HCT116 (cell line): ENCODE data around the gene DRAXIN. TPM values are rescaled to one million over a fixed set of nuclear protein-coding genes. Genes with fewer than 3 reads are reported as not detected.

Experiments used
- ATAC-seq: fragments of 200-7000 bp; cut with Tn5 transposase; 2 replicates; pipeline ENCODE4 v1.9.1; 2020; ENCODE audit warnings: mild to moderate bottlenecking, moderate library complexity
- BruUV-seq: library from RNA; stranded (reverse); fragments of 400-500 nt; replicated peaks from 2 replicates; lab custom pipeline; 2021; lab: Mats Ljungman, UMichigan
- CTCF ChIA-PET: fragments of 300-600 bp; sonication (Branson Sonifier 250); formaldehyde crosslinking; loops from one replicate; lab custom pipeline; 2021; ENCODE audit warnings: antibody characterized with exemption; lab: Charles Lee
- POLR2A ChIA-PET: fragments of 300-600, 350-600 bp; sonication (Branson Sonifier 250); formaldehyde crosslinking; loops from one replicate; lab custom pipeline; 2021; ENCODE audit warnings: antibody characterized with exemption; lab: Charles Lee
- RAD21 ChIA-PET, 2 experiments: fragments of 300-600 bp; sonication (Branson Sonifier 250); formaldehyde crosslinking; loops; one replicate each; lab custom pipeline; 2023; ENCODE audit warnings: low total read pairs in 2 of 2; ENCODE audit not compliant: uncharacterized antibody in 2 of 2, unreplicated experiment in 2 of 2, low non-redundant PET in 1 of 2; lab: Charles Lee
- DNase-seq: peaks from one replicate; pipeline ENCODE4 v3.0.0-alpha.2; 2010; ENCODE audit warnings: low read depth, low spot score
- H2AFZ ChIP-seq: fragments of 200-600 bp; shearing (Covaris generic), sonication (generic); 2 replicates; pipeline ENCODE4 v1.6.1; 2017; ENCODE audit warnings: low read depth, mixed run types, mixed read lengths, antibody characterized with exemption, low read length; ENCODE audit not compliant: poor library complexity, severe bottlenecking
- H3K27ac ChIP-seq: 2 replicates; pipeline ENCODE4 v1.5.1; 2012; ENCODE audit warnings: low read depth, low read length
- H3K27me3 ChIP-seq: fragments of 200-600 bp; sonication (generic); 2 replicates; pipeline ENCODE4 v1.6.1; 2016; ENCODE audit warnings: mixed run types, low read length, mixed read lengths; ENCODE audit not compliant: insufficient read depth
- H3K36me3 ChIP-seq, 2 experiments: fragments of 200-500 bp in 1 of 2; fragments of 200-600 bp in 1 of 2; sonication (Bioruptor generic) in 1 of 2; sonication (generic) in 1 of 2; 2 replicates each; pipeline versions ENCODE4 v1.5.1 to v1.6.1; 2014 to 2016; ENCODE audit warnings: low read length in 2 of 2, inconsistent platforms in 1 of 2, mixed read lengths in 1 of 2, mixed run types in 1 of 2; ENCODE audit not compliant: insufficient read depth in 2 of 2, control insufficient read depth in 1 of 2
- H3K4me1 ChIP-seq, 2 experiments: fragments of 200-600 bp in 1 of 2; sonication (generic) in 1 of 2; 2 replicates each; pipeline versions ENCODE4 v1.5.1 to v1.6.1; 2012 to 2017; ENCODE audit warnings: low read length in 2 of 2, inconsistent platforms in 1 of 2, mild to moderate bottlenecking in 1 of 2, mixed read lengths in 1 of 2, mixed run types in 1 of 2, moderate library complexity in 1 of 2; ENCODE audit not compliant: insufficient read depth in 2 of 2, control insufficient read depth in 1 of 2
- H3K4me2 ChIP-seq: fragments of 200-600 bp; sonication (generic); 2 replicates; pipeline ENCODE4 v1.6.1; 2017; ENCODE audit warnings: mixed run types, low read length, mixed read lengths
- H3K4me3 ChIP-seq, 2 experiments: fragments of 200-600 bp in 1 of 2; sonication (generic) in 1 of 2; replicated peaks in 1 of 2; 2 replicates each; pipeline ENCODE4 v1.5.1; 2011 to 2016; ENCODE audit warnings: low read length in 2 of 2, control low read depth in 1 of 2, low read depth in 1 of 2, mild to moderate bottlenecking in 1 of 2, mixed read lengths in 1 of 2, mixed run types in 1 of 2
- H3K79me2 ChIP-seq: fragments of 200-600 bp; sonication (generic); 2 replicates; pipeline ENCODE4 v1.6.1; 2017; ENCODE audit warnings: mild to moderate bottlenecking, mixed run types, low read length, moderate library complexity, mixed read lengths; ENCODE audit not compliant: insufficient read depth
- H3K9ac ChIP-seq: fragments of 200-600 bp; sonication (generic); 2 replicates; pipeline ENCODE4 v1.6.1; 2016; ENCODE audit warnings: low read length, mixed read lengths
- H3K9me2 ChIP-seq: fragments of 200-600 bp; sonication (generic), shearing (Covaris generic); 2 replicates; pipeline ENCODE4 v1.6.1; 2017; ENCODE audit warnings: mixed run types, mild to moderate bottlenecking, moderate library complexity; ENCODE audit not compliant: insufficient read depth
- H3K9me3 ChIP-seq, 2 experiments: fragments of 200-500 bp in 1 of 2; fragments of 200-600 bp in 1 of 2; sonication (Bioruptor generic) in 1 of 2; sonication (generic) in 1 of 2; 2 replicates each; pipeline ENCODE4 v1.6.1; 2014 to 2017; ENCODE audit warnings: low read length in 2 of 2, mixed read lengths in 2 of 2, inconsistent platforms in 1 of 2, low read depth in 1 of 2, mild to moderate bottlenecking in 1 of 2, mixed run types in 1 of 2, moderate library complexity in 1 of 2; ENCODE audit not compliant: control insufficient read depth in 1 of 2, insufficient read depth in 1 of 2
- H4K20me1 ChIP-seq: fragments of 200-600 bp; sonication (generic), shearing (Covaris generic); 2 replicates; pipeline ENCODE4 v1.6.1; 2017; ENCODE audit warnings: mixed run types, mild to moderate bottlenecking, moderate library complexity; ENCODE audit not compliant: insufficient read depth
- EGR1 ChIP-seq: IDR thresholded peaks from 2 replicates; pipeline ENCODE4 v1.6.1; 2012; ENCODE audit warnings: low read depth
- ELF1 ChIP-seq: IDR thresholded peaks from 2 replicates; pipeline ENCODE4 v1.6.1; 2012; ENCODE audit warnings: low read depth, borderline replicate concordance
- EZH2phosphoT487 ChIP-seq: fragments of 200-600 bp; IDR thresholded peaks from 2 replicates; pipeline ENCODE4 v1.6.1; 2018; ENCODE audit warnings: antibody characterized with exemption, borderline replicate concordance
- JUND ChIP-seq: IDR thresholded peaks from 2 replicates; pipeline ENCODE4 v1.6.1; 2012
- RAD21 ChIP-seq: IDR thresholded peaks from 2 replicates; pipeline ENCODE4 v1.6.1; 2012; ENCODE audit warnings: low read depth, mild to moderate bottlenecking
- SIN3A ChIP-seq: IDR thresholded peaks from 2 replicates; pipeline ENCODE4 v1.6.1; 2012; ENCODE audit warnings: low read depth
- SRF ChIP-seq: IDR thresholded peaks from 2 replicates; pipeline ENCODE4 v1.6.1; 2012; ENCODE audit warnings: low read depth
- YY1 ChIP-seq: IDR thresholded peaks from 2 replicates; pipeline ENCODE4 v1.6.1; 2011; ENCODE audit warnings: low read length, low read depth, moderate library complexity, mild to moderate bottlenecking; ENCODE audit not compliant: insufficient replicate concordance; ENCODE audit errors: extremely low read depth
- ZFX ChIP-seq: fragments of 450-650 bp; IDR thresholded peaks from 2 replicates; pipeline ENCODE4 v1.6.1; 2017
- intact Hi-C: fragments of 100-400 bp; cut with micrococcal nuclease; formaldehyde crosslinking; loops from 2 replicates; pipeline ENCODE4 v1.10.0; 2022
- total RNA-seq: library from RNA; stranded (reverse); gene quantifications from one replicate; pipeline ENCODE4 v1.2.1, GENCODE V29; 2021; ENCODE audit not compliant: unreplicated experiment
- TF ChIP-seq, protein P1 (sequence below): IDR thresholded peaks from 2 replicates; pipeline ENCODE4 v1.6.1; 2012
- TF ChIP-seq, protein P2 (sequence below): IDR thresholded peaks from 2 replicates; pipeline ENCODE4 v1.6.1; 2011; ENCODE audit warnings: mild to moderate bottlenecking, low read length, moderate library complexity; ENCODE audit not compliant: insufficient replicate concordance; ENCODE audit errors: extremely low read depth

DRAXIN gene
- total RNA-seq, 1 experiment from 2014 or later, result 0.47 TPM

DNA sequence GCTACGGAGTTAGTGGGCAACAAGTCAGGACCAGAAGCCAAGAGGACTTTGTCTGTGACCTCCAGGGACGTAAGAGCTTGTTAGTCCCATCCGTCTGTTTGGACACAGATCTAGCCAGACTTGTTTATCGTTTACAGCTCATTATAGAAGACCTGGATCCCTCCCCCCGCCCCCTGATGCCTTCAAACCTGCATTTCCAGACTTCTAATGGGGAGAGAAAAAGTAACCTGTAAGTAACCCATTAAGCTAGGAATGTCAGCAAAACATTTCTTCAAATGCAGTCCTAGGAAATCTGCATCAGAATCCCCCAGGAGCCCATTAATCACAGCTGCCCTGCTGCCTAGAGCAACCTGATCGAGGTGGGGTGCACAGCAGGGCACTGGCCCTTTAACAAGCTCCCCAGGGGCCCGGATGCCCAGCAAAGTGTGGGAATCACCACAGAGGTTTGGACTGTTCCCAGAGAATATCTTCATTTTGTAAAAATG lies 9.2 kb upstream of the DRAXIN start:
- Histone ChIP-seq H3K27me3 (no peaks in the 10 kb centered on the region), H3K9ac (no peak overlapping the region), H3K4me3 (no peak overlapping the region; a peak in 1 of 4 replicates), H3K4me1 (peaks cover 15 to 24% of the 10 kb centered on the region in 2 experiments; a peak in 3 of 4 replicates), H3K9me3 (no peaks in the 10 kb centered on the region), H3K79me2 (peaks cover 11% of the 10 kb centered on the region; the same call in 1 of the 2 replicates), H3K4me2 (peak overlapping the region; percentile 98; the same call in 1 of the 2 replicates), H4K20me1 (no peaks in the 10 kb centered on the region), H3K27ac (no peak overlapping the region), H3K36me3 (0 out of 4 replicates have a peak, but pooled peaks cover 0 to 3% of the 10 kb centered on the region in 2 experiments), H3K9me2 (no peaks in the 10 kb centered on the region), H2AFZ (no peak overlapping the region)
- intact Hi-C loops, result no loop called here
- ChIA-PET POLR2A (interaction anchor here (1.1 to 2.0 kb wide), 2 partner anchors 9 to 10 kb away, joined by 3 to 14 read pairs; partner anchors contain the start of gene DRAXIN), RAD21 (no interaction called here), CTCF (interaction anchor here (1.0 to 2.1 kb wide), 4 partner anchors 8 to 37 kb away, joined by 3 to 9 read pairs (median 4); partner anchors contain the start of gene FBXO6)
- TF ChIP-seq EZH2phosphoT487 (no peak), YY1 (no peak), ELF1 (no peak), SIN3A (no peak), EGR1 (no peak), SRF (no peak), JUND (no peak), RAD21 (no peak), ZFX (no peak)
- TF ChIP-seq, protein P1, sequence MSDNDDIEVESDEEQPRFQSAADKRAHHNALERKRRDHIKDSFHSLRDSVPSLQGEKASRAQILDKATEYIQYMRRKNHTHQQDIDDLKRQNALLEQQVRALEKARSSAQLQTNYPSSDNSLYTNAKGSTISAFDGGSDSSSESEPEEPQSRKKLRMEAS, result no peak
- TF ChIP-seq, protein P2, sequence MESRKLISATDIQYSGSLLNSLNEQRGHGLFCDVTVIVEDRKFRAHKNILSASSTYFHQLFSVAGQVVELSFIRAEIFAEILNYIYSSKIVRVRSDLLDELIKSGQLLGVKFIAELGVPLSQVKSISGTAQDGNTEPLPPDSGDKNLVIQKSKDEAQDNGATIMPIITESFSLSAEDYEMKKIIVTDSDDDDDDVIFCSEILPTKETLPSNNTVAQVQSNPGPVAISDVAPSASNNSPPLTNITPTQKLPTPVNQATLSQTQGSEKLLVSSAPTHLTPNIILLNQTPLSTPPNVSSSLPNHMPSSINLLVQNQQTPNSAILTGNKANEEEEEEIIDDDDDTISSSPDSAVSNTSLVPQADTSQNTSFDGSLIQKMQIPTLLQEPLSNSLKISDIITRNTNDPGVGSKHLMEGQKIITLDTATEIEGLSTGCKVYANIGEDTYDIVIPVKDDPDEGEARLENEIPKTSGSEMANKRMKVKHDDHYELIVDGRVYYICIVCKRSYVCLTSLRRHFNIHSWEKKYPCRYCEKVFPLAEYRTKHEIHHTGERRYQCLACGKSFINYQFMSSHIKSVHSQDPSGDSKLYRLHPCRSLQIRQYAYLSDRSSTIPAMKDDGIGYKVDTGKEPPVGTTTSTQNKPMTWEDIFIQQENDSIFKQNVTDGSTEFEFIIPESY, result no peak
- no peak for DNase-seq
- ATAC-seq, result no peak
- no TSS peak for BruUV-seq
